Measurements from ENCODE around the gene SPTSSA. TPM values are rescaled to one million over a fixed set of nuclear protein-coding genes. Genes with fewer than 3 reads are reported as not detected.

Gene SPTSSA
- 20.2 to 35.7 TPM (median 30.4 TPM) in 5 replicates for total RNA-seq (2022; extraction: Qiagen RNA extraction; ENCODE audit: low read depth)

GRCh38 chr14:34462132-34462893 lies at the start of gene SPTSSA:
Gene SPTSSA (minus strand): TSS chr14:34462240. CDS start chr14:34462207, 33 bp downstream.

Other genes starting within 250 kb of the SPTSSA start
- gene EAPP, start 77.5 kb upstream of the SPTSSA start, total RNA-seq (2022; extraction: Qiagen RNA extraction; ENCODE audit: low read depth), result 34.2 to 48.2 TPM (median 39.7 TPM) in 5 replicates
- gene SNX6, start 167.9 kb upstream of the SPTSSA start, total RNA-seq (2022; extraction: Qiagen RNA extraction; ENCODE audit: low read depth), result 56.7 to 99.7 TPM (median 76.6 TPM) in 5 replicates